BJ (cell line): ENCODE results near the gene SLC15A4. TPM values are rescaled to one million over a fixed set of nuclear protein-coding genes. Genes with fewer than 3 reads are reported as not detected.
A peak's percentile ranks its signal among the peaks of the same experiment; 100 is the strongest.

Experiments
- CTCF ChIA-PET: fragments of 350-600 bp; formaldehyde crosslinking; extraction: SDS; loops from one replicate; lab custom pipeline; 2021; ENCODE audit warnings: antibody characterized with exemption, inconsistent platforms; lab: Yijun Ruan, JAX
- POLR2A ChIA-PET: fragments of 300-600 bp; sonication (Branson Sonifier 250); formaldehyde crosslinking; extraction: SDS; loops from one replicate; lab custom pipeline; 2021; ENCODE audit warnings: antibody characterized with exemption; lab: Charles Lee
- DNase-seq: peaks from one replicate; pipeline ENCODE4 v3.0.0-alpha.2; 2011; ENCODE audit warnings: low read depth
- H3K27me3 ChIP-seq: 2 replicates; pipeline ENCODE4 v1.6.0; 2011; ENCODE audit warnings: low read length; ENCODE audit not compliant: control insufficient read depth, insufficient read depth
- H3K36me3 ChIP-seq: 2 replicates; pipeline ENCODE4 v1.5.1; 2011; ENCODE audit warnings: low read length; ENCODE audit not compliant: control insufficient read depth, insufficient read depth
- H3K4me3 ChIP-seq: 2 replicates; pipeline ENCODE4 v1.5.1; 2011; ENCODE audit warnings: low read depth, mild to moderate bottlenecking, control low read depth, low read length
- CTCF ChIP-seq: IDR thresholded peaks from 2 replicates; pipeline ENCODE4 v1.5.1; 2011; ENCODE audit warnings: low read depth, mild to moderate bottlenecking, control low read depth, inconsistent platforms, low read length, moderate library complexity; ENCODE audit not compliant: insufficient read depth
- polyA plus RNA-seq: library from polyadenylated mRNA; depleted of rRNA; stranded (reverse); fragments of >200 nt; gene quantifications from 2 replicates; pipeline ENCODE4 v1.2.3, GENCODE V29; 2011

The SLC15A4 gene
- polyA plus RNA-seq, 1 experiment: 21.8 TPM

- no peak for DNase-seq
- Histone ChIP-seq H3K36me3 (no peaks in the 10 kb centered on the region), H3K4me3 (no peak overlapping the region), H3K27me3 (no peaks in the 10 kb centered on the region)
- TF ChIP-seq CTCF: no peak
- POLR2A ChIA-PET: no interaction called here
- CTCF ChIA-PET: no interaction called here
Observed at GRCh38 chr12:128829861-128830504, 6.2 kb upstream of the SLC15A4 start.

GRCh38 chr12:128827724-128828123 is 4.0 kb upstream of the SLC15A4 start:
- no peak for TF ChIP-seq CTCF
- Histone ChIP-seq H3K36me3 (no peaks in the 10 kb centered on the region), H3K4me3 (no peak overlapping the region), H3K27me3 (no peaks in the 10 kb centered on the region)
- POLR2A ChIA-PET: no interaction called here
- no peak for DNase-seq
- CTCF ChIA-PET: no interaction called here

GRCh38 chr12:128825835-128826234 is 2.1 kb upstream of the SLC15A4 start:
- no peaks in the 10 kb centered on the region; the same call in 1 of the 2 replicates for H3K36me3 ChIP-seq
- ChIA-PET POLR2A (no interaction called here), CTCF (no interaction called here)
- DNase-seq: no peak
- no peak overlapping the region for H3K4me3 ChIP-seq
- TF ChIP-seq CTCF: no peak
- H3K27me3 ChIP-seq: no peaks in the 10 kb centered on the region

- peak overlapping the region; percentile 94 for H3K4me3 ChIP-seq
- H3K27me3 ChIP-seq: no peaks in the 10 kb centered on the region
- no peaks in the 10 kb centered on the region; the same call in 1 of the 2 replicates for H3K36me3 ChIP-seq
- TF ChIP-seq CTCF: no peak
- POLR2A ChIA-PET: no interaction called here
- DNase-seq: no peak
- CTCF ChIA-PET: interaction anchor here (1.1 kb wide), 1 partner anchor 43 kb away, joined by 3 read pairs; no protein-coding TSS in a partner anchor
Observed at GRCh38 chr12:128823216-128823915, 392 bp downstream of the SLC15A4 start.

GRCh38 chr12:128820723-128821432 is 2.9 kb downstream of the SLC15A4 start:
- ChIA-PET POLR2A (no interaction called here), CTCF (no interaction called here)
- Histone ChIP-seq H3K27me3 (no peaks in the 10 kb centered on the region), H3K4me3 (no peak overlapping the region), H3K36me3 (no peaks in the 10 kb centered on the region; the same call in 1 of the 2 replicates)
- no peak for DNase-seq
- no peak for TF ChIP-seq CTCF
